Measurements from ENCODE around the gene FCN2. TPM values are rescaled to one million over a fixed set of nuclear protein-coding genes. Genes with fewer than 3 reads are reported as not detected.

Gene FCN2
- polyA plus RNA-seq, 12 donors, result 0.20 TPM; not detected in 11

DNA sequence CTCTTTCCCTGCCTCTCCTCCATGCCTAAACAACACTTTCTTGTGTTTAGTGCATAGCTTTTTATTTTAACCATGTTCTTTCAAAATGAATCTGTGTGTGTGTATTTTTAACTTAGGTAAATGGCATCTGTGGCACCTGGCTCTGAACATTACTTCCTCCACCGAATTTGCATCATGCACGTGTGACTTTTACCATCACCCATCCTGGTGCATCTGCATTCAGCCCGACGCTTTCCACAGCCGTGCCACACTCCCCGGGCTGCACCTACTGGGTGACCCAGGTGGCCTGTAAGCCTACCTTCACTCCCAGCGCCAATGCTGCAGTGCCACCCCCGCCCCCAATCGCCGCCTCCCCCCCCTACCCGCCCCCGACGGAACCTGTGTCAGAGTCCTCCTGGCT is 49.8 kb downstream of the FCN2 start:
- DNase-seq, result no peak

DNA sequence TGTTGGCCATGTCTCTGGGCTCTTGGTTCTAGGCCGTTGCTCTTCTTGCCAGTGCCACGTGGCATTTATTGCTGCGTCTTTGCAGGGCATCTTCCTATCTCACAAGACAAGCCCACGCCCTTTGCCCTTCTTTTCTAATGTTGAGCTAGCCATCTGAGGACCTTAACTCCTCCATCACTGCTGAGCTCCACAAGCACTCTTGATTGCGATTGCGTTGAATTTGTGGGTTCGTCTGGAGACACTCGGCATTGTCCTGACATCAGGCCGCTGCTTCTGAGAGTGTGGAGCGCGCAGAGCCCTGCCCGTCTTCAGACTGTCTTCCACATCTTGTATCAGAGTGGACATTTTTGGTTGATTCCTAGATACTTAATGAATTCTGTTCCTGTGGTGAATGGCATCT is 51.6 kb downstream of the FCN2 start:
- no peak for DNase-seq

DNA sequence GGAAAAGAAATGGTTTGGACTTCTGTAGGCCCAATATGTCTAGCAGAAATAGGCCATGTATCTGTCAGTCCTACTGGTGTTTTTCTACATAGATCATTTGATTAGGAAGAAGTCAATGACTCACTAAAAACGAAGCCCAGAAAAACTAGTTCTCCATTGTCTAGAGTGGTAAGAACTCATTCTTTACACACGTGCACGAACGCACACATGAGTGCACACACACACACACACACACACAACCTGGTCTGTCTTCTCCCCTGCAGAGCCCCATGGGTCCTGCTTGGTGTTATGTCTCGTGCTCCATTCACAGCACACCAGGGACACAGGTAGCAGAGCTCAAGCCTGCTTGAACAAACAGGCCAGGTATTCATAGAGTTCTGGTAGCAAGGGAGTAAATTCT is 52.0 kb downstream of the FCN2 start:
- DNase-seq, result no peak

DNA sequence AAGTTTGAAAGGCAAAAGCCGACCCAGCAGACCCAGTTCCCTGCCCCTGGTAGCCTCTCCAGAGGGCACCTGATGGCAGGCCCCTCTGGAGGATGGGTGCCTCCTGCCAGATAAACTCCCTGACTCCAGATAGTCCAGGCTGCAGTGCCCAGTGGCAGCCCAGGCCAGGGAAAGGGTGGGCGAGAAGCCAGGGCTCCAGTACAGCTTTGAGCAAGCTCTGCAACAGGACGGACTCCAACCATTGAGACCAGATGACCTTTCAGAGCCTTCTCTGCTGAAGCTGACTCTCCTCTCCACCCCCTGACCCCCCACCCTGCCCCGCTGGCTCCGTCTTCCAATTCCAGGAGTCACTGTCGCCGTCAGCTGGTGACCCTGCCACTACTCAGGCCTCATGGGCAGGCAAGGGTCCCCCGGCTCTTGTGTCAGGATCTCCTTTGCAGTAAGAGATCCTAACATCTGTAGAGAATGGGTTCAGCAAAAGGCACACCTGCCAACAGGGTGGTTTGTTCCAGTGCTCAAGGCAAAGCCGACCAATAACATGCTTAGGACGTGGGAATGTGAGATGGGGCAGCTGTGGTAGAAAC is 52.6 kb downstream of the FCN2 start:
- no peak for DNase-seq

DNA sequence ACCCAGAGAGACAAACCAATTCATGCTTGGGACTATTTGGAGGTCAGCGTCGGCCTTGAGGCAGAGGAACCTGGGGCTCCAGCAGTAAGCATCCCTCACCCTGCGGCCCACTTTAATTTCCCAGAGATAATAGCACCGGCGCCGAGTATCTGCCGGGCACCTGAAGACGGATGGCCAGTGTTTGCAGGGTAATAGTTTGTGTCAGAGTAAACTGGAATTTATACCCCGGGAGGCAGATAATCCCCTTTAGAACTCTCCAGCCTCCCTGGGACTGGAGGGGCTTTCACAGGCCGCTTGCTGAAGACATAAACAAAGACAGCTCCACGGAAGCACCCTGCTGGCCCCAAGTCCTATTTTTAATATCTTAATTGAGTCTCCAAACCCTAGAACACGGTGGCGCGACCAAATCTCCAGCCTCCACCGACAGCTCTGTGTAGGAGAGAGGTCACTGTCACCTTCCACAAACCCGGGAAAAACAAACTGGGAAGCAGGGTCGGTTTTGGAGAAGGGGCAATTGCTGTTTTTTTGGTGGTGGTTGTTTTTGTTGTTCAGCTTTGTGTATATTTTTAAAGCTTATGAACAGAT is 54.5 kb downstream of the FCN2 start:
- DNase-seq, result no peak

DNA sequence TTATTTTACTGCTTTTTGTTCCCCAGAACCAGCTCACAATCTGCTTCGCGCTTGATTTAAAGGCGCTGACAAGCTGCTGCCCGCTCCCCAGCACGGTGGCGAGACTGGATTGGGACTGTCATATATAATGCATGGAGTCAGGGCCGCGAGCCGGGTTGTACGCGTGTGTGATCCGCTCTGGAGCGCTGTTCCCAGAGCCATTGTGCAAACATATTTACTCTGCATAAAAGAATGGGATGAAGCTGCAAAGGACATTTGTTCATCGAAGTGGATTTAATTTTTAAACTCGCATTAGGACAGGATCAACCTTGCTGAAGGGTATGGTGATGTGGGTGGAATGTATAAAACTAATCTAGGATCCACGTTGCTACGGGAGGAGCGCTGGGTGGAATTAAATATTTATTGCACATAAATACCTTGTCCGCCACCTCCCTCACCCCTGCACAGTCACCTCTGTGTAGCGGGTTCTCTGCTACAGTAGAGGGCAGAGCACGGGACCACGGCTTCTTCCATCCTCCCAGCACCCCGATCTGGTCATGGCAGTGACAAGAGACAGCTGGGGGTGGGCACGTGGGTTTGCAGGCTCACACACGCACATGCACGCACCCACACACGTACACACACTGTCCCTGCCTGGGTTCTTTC is 55.2 kb downstream of the FCN2 start:
- no peak for DNase-seq

DNA sequence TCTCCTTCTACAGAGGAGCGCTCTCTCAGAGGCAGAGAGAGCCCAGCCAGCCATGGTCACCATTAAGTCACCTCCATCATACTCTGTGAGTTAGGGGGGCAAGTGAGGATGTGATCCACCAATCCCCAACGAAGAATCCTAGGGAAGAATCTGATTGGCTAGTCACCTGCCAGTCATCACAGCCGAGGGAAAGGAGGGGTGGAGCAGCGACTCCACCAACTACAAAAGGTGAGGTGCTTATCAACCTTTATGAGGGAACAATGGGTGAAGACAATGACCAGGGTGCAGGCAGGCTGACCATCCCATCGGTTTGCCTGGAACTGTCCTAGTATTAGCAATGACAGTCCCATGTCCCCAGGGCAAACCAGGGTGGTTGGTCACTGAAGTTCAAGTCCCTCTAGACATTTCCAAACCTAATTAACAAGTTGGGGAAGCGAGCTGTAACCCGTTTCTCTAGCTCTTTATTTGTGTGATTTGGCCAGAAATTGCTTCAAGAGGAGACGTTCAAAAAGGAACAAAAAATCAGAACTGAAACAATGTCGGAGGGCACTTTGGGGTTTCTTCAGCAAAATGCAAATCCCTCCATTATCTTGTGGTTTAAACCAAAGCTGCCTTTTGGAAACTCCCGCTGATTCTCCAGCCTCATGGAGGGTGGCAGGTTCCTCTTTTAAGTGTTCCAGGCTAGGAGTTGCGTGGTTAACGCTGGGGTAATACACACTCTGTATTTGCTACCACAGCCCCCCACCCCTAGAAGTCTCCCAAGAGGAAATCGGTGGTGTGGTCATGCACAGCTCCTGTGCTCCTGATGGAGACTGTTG is 55.9 kb downstream of the FCN2 start:
- DNase-seq, result no peak

Other genes with a start within 250 kb of the FCN2 start
- gene COL5A1, start 239.0 kb upstream of the FCN2 start, polyA plus RNA-seq (ENCODE audit: insufficient read length in 12 of 12), result 100 to 1,000 TPM in 11 of 12 donors, 10 to 100 TPM in 1; 97.3 to 862 (median 434) TPM
- gene FCN1, start 37.1 kb downstream of the FCN2 start, polyA plus RNA-seq (ENCODE audit: insufficient read length in 12 of 12), result 10 to 100 TPM in 1 of 12 donors, 1 to 10 TPM in 9, not detected in 2; 2.0 to 25.6 (median 2.9) TPM
- 10 to 100 TPM in 2 of 12 donors, 1 to 10 TPM in 9, not detected in 1; 2.8 to 25.7 (median 4.2) TPM for gene OLFM1, start 206.9 kb downstream of the FCN2 start, polyA plus RNA-seq (ENCODE audit: insufficient read length in 12 of 12)

Measured in muscle of arm (tissue), 12 donors.